ENCODE results near the gene KHNYN. TPM values are rescaled to one million over a fixed set of nuclear protein-coding genes. Genes with fewer than 3 reads are reported as not detected.
A peak's percentile ranks its signal among the peaks of the same experiment; 100 is the strongest.

Gene KHNYN
- total RNA-seq, 1 experiment from 2014 or later = 33.2 TPM

GRCh38 chr14:24441485-24441884 is 11.7 kb downstream of the KHNYN start (continued):
- TF ChIP-seq KAT7 (CRISPR knock-in tag; IDR thresholded peaks at IDR 0.05; ENCODE audit: borderline replicate concordance) (no peak), SP1 (CRISPR knock-in tag; conservative IDR thresholded peaks at IDR 0.05) (no peak), NR1H2 (CRISPR knock-in tag; IDR thresholded peaks at IDR 0.05) (no peak), ZNF121 (CRISPR knock-in tag; IDR thresholded peaks at IDR 0.05) (no peak)

DNA sequence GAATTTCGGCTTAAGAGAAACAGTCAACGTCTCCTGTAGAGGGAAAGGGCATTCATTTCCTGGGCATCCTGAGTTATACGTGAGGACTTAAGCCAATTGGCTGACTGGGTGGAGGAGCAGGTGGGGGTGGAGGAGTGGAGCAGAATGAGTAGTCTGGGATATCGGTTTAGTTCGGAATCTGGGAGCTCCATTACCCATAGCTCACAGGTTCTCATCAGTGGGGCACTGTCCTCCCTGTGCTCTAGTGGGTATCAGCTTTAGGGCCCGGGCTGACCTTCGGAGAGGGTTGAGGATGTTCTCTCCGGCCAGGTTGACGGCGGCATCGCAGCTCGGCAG is 12.1 kb downstream of the KHNYN start:
- TF ChIP-seq EMX1 (CRISPR knock-in tag; IDR thresholded peaks at IDR 0.05) (0 out of 2 replicates have a peak, but pooled peaks have one; percentile 62), ZNF232 (CRISPR knock-in tag; IDR thresholded peaks at IDR 0.05) (no peak), ZNF281 (CRISPR knock-in tag; IDR thresholded peaks at IDR 0.05) (0 out of 2 replicates have a peak, but pooled peaks have one; percentile 10)
- peak overlapping the region; percentile 99 for H3K27ac Mint-ChIP-seq
- H3K4me1 Mint-ChIP-seq = peaks cover 10% of the 10 kb centered on the region
- ATAC-seq = peak; percentile 12
- ChIA-PET POLR2A (interaction anchor here (0.7 to 1.6 kb wide), 5 partner anchors 11 to 109 kb away, joined by 3 to 15 read pairs (median 3); partner anchors contain the start of gene NYNRIN), CTCF (interaction anchor here (0.7 to 3.6 kb wide), 12 partner anchors 11 to 226 kb away, joined by 3 to 60 read pairs (median 6); partner anchors contain the start of genes CBLN3, CIDEB, KHNYN and LTB4R)
- H3K9me3 Mint-ChIP-seq = peaks cover 3% of the 10 kb centered on the region; the same call in 1 of the 2 replicates
- H3K4me3 Mint-ChIP-seq = peak overlapping the region; percentile 88
- DNase-seq (ENCODE audit: low spot score) = no peak
- H3K27me3 Mint-ChIP-seq (ENCODE audit: low read depth) = no peaks in the 10 kb centered on the region
- H3K36me3 Mint-ChIP-seq = peaks cover 27% of the 10 kb centered on the region

- no peaks in the 10 kb centered on the region for H3K27me3 Mint-ChIP-seq (ENCODE audit: low read depth)
- POLR2A ChIA-PET = interaction anchor here (0.6 to 1.6 kb wide), 6 partner anchors 11 to 110 kb away, joined by 3 to 15 read pairs (median 3); partner anchors contain the start of gene NYNRIN
- H3K9me3 Mint-ChIP-seq = peaks cover 3% of the 10 kb centered on the region; the same call in 1 of the 2 replicates
- peak within 1 kb of the TSS; percentile 99 for H3K27ac Mint-ChIP-seq
- DNase-seq (ENCODE audit: low spot score) (peak; percentile 93), ATAC-seq (peak; percentile 92)
- H3K4me3 Mint-ChIP-seq = peak within 1 kb of the TSS; percentile 88
- peaks cover 10% of the 10 kb centered on the region for H3K4me1 Mint-ChIP-seq
- H3K36me3 Mint-ChIP-seq = peaks cover 26% of the 10 kb centered on the region
- CTCF ChIA-PET = interaction anchor here (0.7 to 3.6 kb wide), 14 partner anchors 11 to 227 kb away, joined by 3 to 60 read pairs (median 6); partner anchors contain the start of genes CBLN3, CIDEB, KHNYN and LTB4R
- TF ChIP-seq, protein P1, sequence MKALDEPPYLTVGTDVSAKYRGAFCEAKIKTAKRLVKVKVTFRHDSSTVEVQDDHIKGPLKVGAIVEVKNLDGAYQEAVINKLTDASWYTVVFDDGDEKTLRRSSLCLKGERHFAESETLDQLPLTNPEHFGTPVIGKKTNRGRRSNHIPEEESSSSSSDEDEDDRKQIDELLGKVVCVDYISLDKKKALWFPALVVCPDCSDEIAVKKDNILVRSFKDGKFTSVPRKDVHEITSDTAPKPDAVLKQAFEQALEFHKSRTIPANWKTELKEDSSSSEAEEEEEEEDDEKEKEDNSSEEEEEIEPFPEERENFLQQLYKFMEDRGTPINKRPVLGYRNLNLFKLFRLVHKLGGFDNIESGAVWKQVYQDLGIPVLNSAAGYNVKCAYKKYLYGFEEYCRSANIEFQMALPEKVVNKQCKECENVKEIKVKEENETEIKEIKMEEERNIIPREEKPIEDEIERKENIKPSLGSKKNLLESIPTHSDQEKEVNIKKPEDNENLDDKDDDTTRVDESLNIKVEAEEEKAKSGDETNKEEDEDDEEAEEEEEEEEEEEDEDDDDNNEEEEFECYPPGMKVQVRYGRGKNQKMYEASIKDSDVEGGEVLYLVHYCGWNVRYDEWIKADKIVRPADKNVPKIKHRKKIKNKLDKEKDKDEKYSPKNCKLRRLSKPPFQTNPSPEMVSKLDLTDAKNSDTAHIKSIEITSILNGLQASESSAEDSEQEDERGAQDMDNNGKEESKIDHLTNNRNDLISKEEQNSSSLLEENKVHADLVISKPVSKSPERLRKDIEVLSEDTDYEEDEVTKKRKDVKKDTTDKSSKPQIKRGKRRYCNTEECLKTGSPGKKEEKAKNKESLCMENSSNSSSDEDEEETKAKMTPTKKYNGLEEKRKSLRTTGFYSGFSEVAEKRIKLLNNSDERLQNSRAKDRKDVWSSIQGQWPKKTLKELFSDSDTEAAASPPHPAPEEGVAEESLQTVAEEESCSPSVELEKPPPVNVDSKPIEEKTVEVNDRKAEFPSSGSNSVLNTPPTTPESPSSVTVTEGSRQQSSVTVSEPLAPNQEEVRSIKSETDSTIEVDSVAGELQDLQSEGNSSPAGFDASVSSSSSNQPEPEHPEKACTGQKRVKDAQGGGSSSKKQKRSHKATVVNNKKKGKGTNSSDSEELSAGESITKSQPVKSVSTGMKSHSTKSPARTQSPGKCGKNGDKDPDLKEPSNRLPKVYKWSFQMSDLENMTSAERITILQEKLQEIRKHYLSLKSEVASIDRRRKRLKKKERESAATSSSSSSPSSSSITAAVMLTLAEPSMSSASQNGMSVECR (CRISPR knock-in tag; IDR thresholded peaks at IDR 0.05; ENCODE audit: borderline replicate concordance) = no peak
- no peak for TF ChIP-seq OVOL2 (CRISPR knock-in tag; IDR thresholded peaks at IDR 0.05; ENCODE audit: borderline replicate concordance)
- TF ChIP-seq ZNF423 (CRISPR knock-in tag; IDR thresholded peaks at IDR 0.05) = no peak
- TF ChIP-seq, protein P2, sequence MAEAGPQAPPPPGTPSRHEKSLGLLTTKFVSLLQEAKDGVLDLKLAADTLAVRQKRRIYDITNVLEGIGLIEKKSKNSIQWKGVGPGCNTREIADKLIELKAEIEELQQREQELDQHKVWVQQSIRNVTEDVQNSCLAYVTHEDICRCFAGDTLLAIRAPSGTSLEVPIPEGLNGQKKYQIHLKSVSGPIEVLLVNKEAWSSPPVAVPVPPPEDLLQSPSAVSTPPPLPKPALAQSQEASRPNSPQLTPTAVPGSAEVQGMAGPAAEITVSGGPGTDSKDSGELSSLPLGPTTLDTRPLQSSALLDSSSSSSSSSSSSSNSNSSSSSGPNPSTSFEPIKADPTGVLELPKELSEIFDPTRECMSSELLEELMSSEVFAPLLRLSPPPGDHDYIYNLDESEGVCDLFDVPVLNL (CRISPR knock-in tag; IDR thresholded peaks at IDR 0.05; ENCODE audit: borderline replicate concordance, low read depth) = no peak
- TF ChIP-seq ZNF671 (CRISPR knock-in tag; IDR thresholded peaks at IDR 0.05) = no peak
- no peak for TF ChIP-seq RELA (CRISPR knock-in tag; IDR thresholded peaks at IDR 0.05; ENCODE audit: borderline replicate concordance)
- TF ChIP-seq USF1 (CRISPR knock-in tag; IDR thresholded peaks at IDR 0.05) = peak; percentile 91
- no peak for TF ChIP-seq ZNF317 (CRISPR knock-in tag; IDR thresholded peaks at IDR 0.05; ENCODE audit: borderline replicate concordance, low read depth)
- TF ChIP-seq RORB (CRISPR knock-in tag; IDR thresholded peaks at IDR 0.05) = no peak
- peak; percentile 96 for TF ChIP-seq FOXK1 (CRISPR knock-in tag; IDR thresholded peaks at IDR 0.05)
- no peak for TF ChIP-seq ZNF396 (CRISPR knock-in tag; IDR thresholded peaks at IDR 0.05; ENCODE audit: borderline replicate concordance)
- TF ChIP-seq CREM (CRISPR knock-in tag; IDR thresholded peaks at IDR 0.05) = no peak
- TF ChIP-seq ATF1 (CRISPR knock-in tag; IDR thresholded peaks at IDR 0.05) = no peak
- TF ChIP-seq SMAD4 (CRISPR knock-in tag; IDR thresholded peaks at IDR 0.05) = no peak
- no peak for TF ChIP-seq CREB1 (CRISPR knock-in tag; IDR thresholded peaks at IDR 0.05)
- TF ChIP-seq, protein P3, sequence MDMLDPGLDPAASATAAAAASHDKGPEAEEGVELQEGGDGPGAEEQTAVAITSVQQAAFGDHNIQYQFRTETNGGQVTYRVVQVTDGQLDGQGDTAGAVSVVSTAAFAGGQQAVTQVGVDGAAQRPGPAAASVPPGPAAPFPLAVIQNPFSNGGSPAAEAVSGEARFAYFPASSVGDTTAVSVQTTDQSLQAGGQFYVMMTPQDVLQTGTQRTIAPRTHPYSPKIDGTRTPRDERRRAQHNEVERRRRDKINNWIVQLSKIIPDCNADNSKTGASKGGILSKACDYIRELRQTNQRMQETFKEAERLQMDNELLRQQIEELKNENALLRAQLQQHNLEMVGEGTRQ (CRISPR knock-in tag; IDR thresholded peaks at IDR 0.05) = peak; percentile 93
- TF ChIP-seq KAT7 (CRISPR knock-in tag; IDR thresholded peaks at IDR 0.05; ENCODE audit: borderline replicate concordance) = no peak
Observed at GRCh38 chr14:24442240-24443052, 12.7 kb downstream of the KHNYN start, which contains the start of gene SDR39U1. Gene SDR39U1, minus strand, starts transcription at chr14:24442776. Its CDS starts 7 bp downstream, at chr14:24442769.

Data from WTC11 (cell line).